ENCODE data around the gene CLDN9.
A peak's percentile ranks its signal among the peaks of the same experiment; 100 is the strongest.

CLDN9 gene

DNA sequence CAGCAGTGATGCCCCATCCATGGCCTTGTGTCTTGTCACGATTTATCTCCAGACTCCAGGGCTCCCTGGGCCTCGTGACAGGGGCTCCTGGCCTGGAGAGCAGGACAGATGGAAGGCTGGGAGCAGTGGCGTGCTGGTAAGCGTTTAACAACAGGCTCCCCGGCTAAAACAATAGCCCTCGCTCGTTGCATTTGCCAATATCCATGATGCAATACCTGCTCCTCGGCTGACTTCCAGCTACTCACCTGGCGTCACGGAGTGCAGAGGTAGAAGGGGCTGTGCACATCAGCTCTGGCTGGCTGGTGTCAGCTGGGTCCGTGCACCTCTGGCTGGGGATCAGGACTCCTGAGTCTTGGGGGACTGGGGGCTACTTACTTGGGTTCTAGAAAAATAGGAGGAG is 25.5 kb downstream of the CLDN9 start:
- no peaks in the 10 kb centered on the region for H3K4me1 Mint-ChIP-seq
- no peaks in the 10 kb centered on the region for H3K36me3 Mint-ChIP-seq (ENCODE audit: low read depth)
- TF ChIP-seq, protein P1, sequence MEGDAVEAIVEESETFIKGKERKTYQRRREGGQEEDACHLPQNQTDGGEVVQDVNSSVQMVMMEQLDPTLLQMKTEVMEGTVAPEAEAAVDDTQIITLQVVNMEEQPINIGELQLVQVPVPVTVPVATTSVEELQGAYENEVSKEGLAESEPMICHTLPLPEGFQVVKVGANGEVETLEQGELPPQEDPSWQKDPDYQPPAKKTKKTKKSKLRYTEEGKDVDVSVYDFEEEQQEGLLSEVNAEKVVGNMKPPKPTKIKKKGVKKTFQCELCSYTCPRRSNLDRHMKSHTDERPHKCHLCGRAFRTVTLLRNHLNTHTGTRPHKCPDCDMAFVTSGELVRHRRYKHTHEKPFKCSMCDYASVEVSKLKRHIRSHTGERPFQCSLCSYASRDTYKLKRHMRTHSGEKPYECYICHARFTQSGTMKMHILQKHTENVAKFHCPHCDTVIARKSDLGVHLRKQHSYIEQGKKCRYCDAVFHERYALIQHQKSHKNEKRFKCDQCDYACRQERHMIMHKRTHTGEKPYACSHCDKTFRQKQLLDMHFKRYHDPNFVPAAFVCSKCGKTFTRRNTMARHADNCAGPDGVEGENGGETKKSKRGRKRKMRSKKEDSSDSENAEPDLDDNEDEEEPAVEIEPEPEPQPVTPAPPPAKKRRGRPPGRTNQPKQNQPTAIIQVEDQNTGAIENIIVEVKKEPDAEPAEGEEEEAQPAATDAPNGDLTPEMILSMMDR (IDR thresholded peaks at IDR 0.05; ENCODE audit: unreplicated experiment in 3 of 3): no peak
- H3K27ac Mint-ChIP-seq: no peak overlapping the region
- H3K27me3 Mint-ChIP-seq (ENCODE audit: low read depth): peaks cover 95% of the 10 kb centered on the region
- H3K9me3 Mint-ChIP-seq: no peaks in the 10 kb centered on the region
- no peak overlapping the region for H3K4me3 Mint-ChIP-seq

DNA sequence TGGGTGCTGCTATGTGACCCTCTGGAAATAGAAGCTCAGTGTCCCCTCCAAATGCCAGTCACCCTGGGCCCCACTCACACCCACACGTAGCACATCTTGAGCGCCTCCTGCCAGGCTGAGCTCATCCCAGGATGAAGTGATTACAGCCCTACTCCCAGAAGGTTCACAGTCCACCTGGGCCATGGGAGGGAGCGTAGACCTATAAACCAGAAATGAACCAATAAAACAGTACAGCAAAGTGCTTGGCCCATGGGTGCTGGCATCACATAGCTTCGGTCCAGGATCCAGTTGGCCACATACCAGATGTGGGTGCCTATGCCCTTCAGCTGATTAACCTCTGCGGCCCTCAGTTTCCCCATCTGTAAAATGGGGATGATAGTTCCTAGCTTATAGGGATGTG is 26.2 kb downstream of the CLDN9 start:
- Mint-ChIP-seq H3K36me3 (ENCODE audit: low read depth) (no peaks in the 10 kb centered on the region), H3K4me1 (no peaks in the 10 kb centered on the region), H3K9me3 (no peaks in the 10 kb centered on the region), H3K27ac (no peak overlapping the region), H3K27me3 (ENCODE audit: low read depth) (peaks cover 95% of the 10 kb centered on the region), H3K4me3 (no peak overlapping the region)
- TF ChIP-seq, protein P1 (IDR thresholded peaks at IDR 0.05; ENCODE audit: unreplicated experiment in 3 of 3): no peak

DNA sequence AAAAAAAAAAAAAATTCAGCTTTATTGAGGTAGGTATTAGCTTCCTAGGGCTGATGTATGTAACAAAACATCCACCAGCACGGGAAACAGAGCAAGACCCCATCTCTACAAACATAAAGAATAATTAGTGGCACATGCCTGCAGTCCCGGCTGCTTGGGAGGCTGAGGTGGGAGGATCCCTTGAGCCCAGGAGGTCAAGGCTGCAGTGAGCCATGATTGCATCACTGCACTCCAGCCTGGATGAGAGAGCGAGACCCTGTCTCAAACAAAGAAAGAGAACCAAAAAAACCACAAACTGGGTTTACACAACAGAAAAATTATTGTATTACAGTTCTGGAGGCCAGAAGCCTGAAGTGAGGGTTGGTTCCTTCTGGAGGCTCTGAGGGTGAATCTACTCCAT is 29.7 kb downstream of the CLDN9 start:
- Mint-ChIP-seq H3K4me3 (no peak overlapping the region), H3K27me3 (ENCODE audit: low read depth) (peaks cover 92% of the 10 kb centered on the region), H3K27ac (no peak overlapping the region), H3K4me1 (peaks cover 5% of the 10 kb centered on the region), H3K36me3 (ENCODE audit: low read depth) (no peaks in the 10 kb centered on the region), H3K9me3 (no peaks in the 10 kb centered on the region)
- TF ChIP-seq, protein P1 (IDR thresholded peaks at IDR 0.05; ENCODE audit: unreplicated experiment in 3 of 3): no peak

DNA sequence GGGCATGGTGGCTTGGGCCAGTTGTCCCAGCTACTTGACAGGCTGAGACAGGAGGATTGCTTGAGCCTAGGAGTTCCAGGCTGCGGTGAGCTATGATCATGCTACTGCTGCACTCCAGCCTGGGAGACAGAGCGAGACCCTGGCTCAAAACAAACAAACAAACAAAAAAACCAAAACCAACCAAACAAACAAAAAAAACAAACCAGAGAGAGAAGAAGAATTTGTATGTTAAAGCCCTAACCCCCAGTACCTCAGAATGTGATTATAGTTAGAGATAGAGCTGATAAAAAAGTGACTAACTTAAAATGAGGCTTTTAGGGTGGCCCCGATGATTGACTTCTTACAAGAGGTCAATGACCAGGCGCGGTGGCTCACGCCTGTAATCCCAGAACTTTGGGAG is 32.0 kb downstream of the CLDN9 start:
- peak overlapping the region; percentile 69 to 81 (median 77) for H3K4me3 Mint-ChIP-seq
- H3K27ac Mint-ChIP-seq: no peak overlapping the region
- TF ChIP-seq, protein P1 (IDR thresholded peaks at IDR 0.05; ENCODE audit: unreplicated experiment in 3 of 3): no peak
- peaks cover 92% of the 10 kb centered on the region for H3K27me3 Mint-ChIP-seq (ENCODE audit: low read depth)
- no peaks in the 10 kb centered on the region for H3K9me3 Mint-ChIP-seq
- no peaks in the 10 kb centered on the region for H3K36me3 Mint-ChIP-seq (ENCODE audit: low read depth)
- peaks cover 5% of the 10 kb centered on the region for H3K4me1 Mint-ChIP-seq

DNA sequence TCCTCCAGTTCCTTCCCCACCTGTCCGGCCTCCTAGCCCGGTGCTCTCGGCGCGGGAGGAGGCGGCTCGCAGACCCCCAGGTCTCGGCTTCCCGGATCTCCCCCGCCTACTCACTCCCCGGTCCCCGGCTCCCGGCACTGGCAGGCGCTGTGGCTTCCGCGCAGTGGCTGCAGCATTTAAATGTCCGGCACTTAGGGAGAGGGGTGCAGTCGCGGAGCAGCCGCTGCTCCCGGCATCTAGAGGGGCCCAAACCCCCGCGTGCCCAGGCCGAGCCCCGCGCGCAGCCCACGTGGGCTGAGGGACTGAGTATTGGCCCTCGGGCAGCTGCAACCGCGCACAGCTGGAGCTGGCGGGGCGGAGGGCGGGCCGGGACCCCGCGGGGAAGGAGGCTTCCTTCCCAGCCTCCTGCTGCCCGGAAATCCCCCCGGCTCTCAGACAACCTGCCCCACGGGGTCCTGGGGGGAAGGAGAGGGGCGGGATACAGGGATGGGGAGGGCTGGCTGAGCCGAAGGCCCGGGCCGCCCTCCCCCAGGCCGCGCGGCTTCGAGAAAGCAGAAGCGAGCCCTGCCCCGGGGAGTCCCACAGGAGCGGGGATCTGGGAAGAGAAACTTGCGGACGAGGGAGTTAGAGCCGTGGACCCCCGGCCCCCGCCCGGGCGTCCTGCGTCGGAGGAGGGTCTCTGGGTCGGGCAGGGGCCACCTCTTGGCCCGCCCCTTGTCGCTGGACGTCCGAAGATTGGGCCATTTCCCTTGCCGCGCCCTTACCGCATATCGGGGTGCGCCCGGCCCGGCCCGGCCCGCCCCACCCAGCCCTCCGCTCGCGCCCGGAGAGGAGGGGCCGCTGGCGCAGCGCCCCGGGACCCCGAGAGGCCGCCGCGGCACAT is 33.3 kb downstream of the CLDN9 start, which contains the start of gene MMP25:
Gene MMP25, plus strand, starts transcription at position 804 of the 883 bp plus-strand sequence. CDS start 357 bp downstream, outside the sequence.
- Mint-ChIP-seq H3K27me3 (ENCODE audit: low read depth) (peaks cover 92% of the 10 kb centered on the region), H3K36me3 (ENCODE audit: low read depth) (no peaks in the 10 kb centered on the region), H3K4me3 (peak within 1 kb of the TSS; percentile 73 to 81 (median 73)), H3K4me1 (peaks cover 5% of the 10 kb centered on the region), H3K27ac (no peak within 1 kb of the TSS), H3K9me3 (no peaks in the 10 kb centered on the region)
- TF ChIP-seq, protein P1 (IDR thresholded peaks at IDR 0.05; ENCODE audit: unreplicated experiment in 3 of 3): no peak
